Astrocyte (in vitro differentiated cells and primary cell): ENCODE results near the gene MASP1. TPM values are rescaled to one million over a fixed set of nuclear protein-coding genes. Genes with fewer than 3 reads are reported as not detected.

Experiments
- DNase-seq: peaks from one replicate; pipeline ENCODE4 v3.0.0-alpha.2; 2010; ENCODE audit warnings: low read depth
- FAIRE-seq: peaks from 2 replicates; lab custom pipeline; 2011; peaks lifted over from hg19 to GRCh38; lab: Jason Lieb, UNC
- H2AFZ ChIP-seq: 2 replicates; pipeline ENCODE4 v1.6.0; 2012; ENCODE audit warnings: low read depth, low read length, inconsistent platforms
- H3K27ac ChIP-seq: 2 replicates; pipeline ENCODE4 v1.5.1; 2011; ENCODE audit warnings: low read depth, low read length, inconsistent platforms
- H3K27me3 ChIP-seq: 2 replicates; pipeline ENCODE4 v1.6.0; 2011; ENCODE audit warnings: low read length, inconsistent platforms; ENCODE audit not compliant: insufficient read depth
- H3K36me3 ChIP-seq: 2 replicates; pipeline ENCODE4 v1.5.1; 2011; ENCODE audit warnings: low read length, inconsistent platforms; ENCODE audit not compliant: insufficient read depth
- H3K4me1 ChIP-seq: 2 replicates; pipeline ENCODE4 v1.5.1; 2011; ENCODE audit warnings: low read length, inconsistent platforms; ENCODE audit not compliant: insufficient read depth
- H3K4me2 ChIP-seq: 2 replicates; pipeline ENCODE4 v1.6.0; 2012; ENCODE audit warnings: low read length, inconsistent platforms
- H3K4me3 ChIP-seq: 2 replicates; pipeline ENCODE4 v1.5.1; 2011; ENCODE audit warnings: low read depth, mild to moderate bottlenecking, low read length, inconsistent platforms; ENCODE audit not compliant: insufficient read depth
- H3K79me2 ChIP-seq: 2 replicates; pipeline ENCODE4 v1.6.0; 2012; ENCODE audit warnings: mild to moderate bottlenecking, low read length, inconsistent platforms; ENCODE audit not compliant: insufficient read depth
- H3K9ac ChIP-seq: 2 replicates; pipeline ENCODE4 v1.6.0; 2012; ENCODE audit warnings: mild to moderate bottlenecking, low read length, inconsistent platforms
- H3K9me3 ChIP-seq: 2 replicates; pipeline ENCODE4 v1.5.1; 2012; ENCODE audit warnings: low read depth, mild to moderate bottlenecking, low read length, inconsistent platforms; ENCODE audit not compliant: insufficient read depth
- H4K20me1 ChIP-seq: 2 replicates; pipeline ENCODE4 v1.6.0; 2012; ENCODE audit warnings: low read length, inconsistent platforms; ENCODE audit not compliant: insufficient read depth
- H3K27ac Mint-ChIP-seq: one replicate; pipeline ENCODE4 v1.8.0; 2021; ENCODE audit warnings: mild to moderate bottlenecking, mixed read lengths; ENCODE audit not compliant: unreplicated experiment
- H3K27me3 Mint-ChIP-seq: one replicate; pipeline ENCODE4 v1.8.0; 2021; ENCODE audit warnings: low read depth, mixed read lengths; ENCODE audit not compliant: unreplicated experiment
- H3K36me3 Mint-ChIP-seq: one replicate; pipeline ENCODE4 v1.8.0; 2021; ENCODE audit warnings: low read depth, mixed read lengths; ENCODE audit not compliant: unreplicated experiment
- H3K4me1 Mint-ChIP-seq: one replicate; pipeline ENCODE4 v1.8.0; 2021; ENCODE audit warnings: low read depth, mixed read lengths; ENCODE audit not compliant: unreplicated experiment
- H3K4me3 Mint-ChIP-seq: one replicate; pipeline ENCODE4 v1.8.0; 2021; ENCODE audit warnings: mild to moderate bottlenecking, moderate library complexity, mixed read lengths; ENCODE audit not compliant: unreplicated experiment
- H3K9me3 Mint-ChIP-seq: one replicate; pipeline ENCODE4 v1.8.0; 2021; ENCODE audit warnings: mild to moderate bottlenecking, mixed read lengths; ENCODE audit not compliant: unreplicated experiment
- EZH2 ChIP-seq: IDR thresholded peaks from 2 replicates; pipeline ENCODE4 v1.6.1; 2012; ENCODE audit warnings: mild to moderate bottlenecking, low read length, inconsistent platforms; ENCODE audit not compliant: insufficient read depth
- total RNA-seq: library from RNA; stranded (reverse); gene quantifications from 2 replicates; pipeline ENCODE4 v1.2.1, GENCODE V29; 2021
- TF ChIP-seq, protein P1 (sequence below): IDR thresholded peaks from 2 replicates; pipeline ENCODE4 v1.5.1; 2011; ENCODE audit warnings: low read depth, mild to moderate bottlenecking, inconsistent platforms, low read length, moderate library complexity; ENCODE audit not compliant: insufficient read depth

Gene MASP1
- total RNA-seq, 1 donor from 2014 or later, result 0.79 TPM

GRCh38 chr3:187193181-187193580 is 98.4 kb downstream of the MASP1 start:
- H4K20me1 ChIP-seq, result no peaks in the 10 kb centered on the region
- H3K79me2 ChIP-seq, result no peaks in the 10 kb centered on the region
- no peaks in the 10 kb centered on the region for H3K9me3 ChIP-seq
- H3K4me1 ChIP-seq, result no peaks in the 10 kb centered on the region
- FAIRE-seq (no peak), DNase-seq (peak; percentile 39)
- no peak overlapping the region for H3K27ac ChIP-seq
- Mint-ChIP-seq H3K4me1 (peaks cover 14% of the 10 kb centered on the region), H3K9me3 (peaks cover 2% of the 10 kb centered on the region), H3K27me3 (no peaks in the 10 kb centered on the region), H3K36me3 (peaks cover 2% of the 10 kb centered on the region), H3K27ac (no peak overlapping the region), H3K4me3 (no peak overlapping the region)
- H3K9ac ChIP-seq, result no peak overlapping the region
- TF ChIP-seq, protein P1, sequence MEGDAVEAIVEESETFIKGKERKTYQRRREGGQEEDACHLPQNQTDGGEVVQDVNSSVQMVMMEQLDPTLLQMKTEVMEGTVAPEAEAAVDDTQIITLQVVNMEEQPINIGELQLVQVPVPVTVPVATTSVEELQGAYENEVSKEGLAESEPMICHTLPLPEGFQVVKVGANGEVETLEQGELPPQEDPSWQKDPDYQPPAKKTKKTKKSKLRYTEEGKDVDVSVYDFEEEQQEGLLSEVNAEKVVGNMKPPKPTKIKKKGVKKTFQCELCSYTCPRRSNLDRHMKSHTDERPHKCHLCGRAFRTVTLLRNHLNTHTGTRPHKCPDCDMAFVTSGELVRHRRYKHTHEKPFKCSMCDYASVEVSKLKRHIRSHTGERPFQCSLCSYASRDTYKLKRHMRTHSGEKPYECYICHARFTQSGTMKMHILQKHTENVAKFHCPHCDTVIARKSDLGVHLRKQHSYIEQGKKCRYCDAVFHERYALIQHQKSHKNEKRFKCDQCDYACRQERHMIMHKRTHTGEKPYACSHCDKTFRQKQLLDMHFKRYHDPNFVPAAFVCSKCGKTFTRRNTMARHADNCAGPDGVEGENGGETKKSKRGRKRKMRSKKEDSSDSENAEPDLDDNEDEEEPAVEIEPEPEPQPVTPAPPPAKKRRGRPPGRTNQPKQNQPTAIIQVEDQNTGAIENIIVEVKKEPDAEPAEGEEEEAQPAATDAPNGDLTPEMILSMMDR, result no peak
- no peak for TF ChIP-seq EZH2
- H3K4me3 ChIP-seq, result no peak overlapping the region
- H3K27me3 ChIP-seq, result peaks cover 3% of the 10 kb centered on the region
- no peaks in the 10 kb centered on the region for H3K36me3 ChIP-seq
- no peak overlapping the region for H2AFZ ChIP-seq
- H3K4me2 ChIP-seq, result no peak overlapping the region

- Mint-ChIP-seq H3K27me3 (no peaks in the 10 kb centered on the region), H3K27ac (no peak overlapping the region), H3K4me3 (no peak overlapping the region), H3K9me3 (peaks cover 2% of the 10 kb centered on the region), H3K4me1 (peaks cover 27% of the 10 kb centered on the region), H3K36me3 (peaks cover 2% of the 10 kb centered on the region)
- no peaks in the 10 kb centered on the region for H3K36me3 ChIP-seq
- no peak overlapping the region for H3K27ac ChIP-seq
- no peaks in the 10 kb centered on the region for H3K79me2 ChIP-seq
- no peaks in the 10 kb centered on the region for H3K9me3 ChIP-seq
- no peak overlapping the region for H3K4me2 ChIP-seq
- no peak overlapping the region for H3K9ac ChIP-seq
- no peak overlapping the region for H3K4me3 ChIP-seq
- DNase-seq (no peak), FAIRE-seq (no peak)
- H4K20me1 ChIP-seq, result no peaks in the 10 kb centered on the region
- H3K27me3 ChIP-seq, result peaks cover 2% of the 10 kb centered on the region
- H3K4me1 ChIP-seq, result peaks cover 11% of the 10 kb centered on the region
- no peak overlapping the region for H2AFZ ChIP-seq
- TF ChIP-seq EZH2, result no peak
- TF ChIP-seq, protein P1, result no peak
These were observed 100.3 kb downstream of the MASP1 start for GRCh38 chr3:187191271-187191670.

- TF ChIP-seq EZH2, result no peak
- TF ChIP-seq, protein P1, result no peak
- Histone ChIP-seq H3K4me1 (peaks cover 12% of the 10 kb centered on the region), H3K4me3 (no peak overlapping the region), H3K4me2 (no peak overlapping the region), H3K27ac (no peak overlapping the region), H3K9ac (no peak overlapping the region), H3K36me3 (no peaks in the 10 kb centered on the region), H2AFZ (no peak overlapping the region), H3K79me2 (no peaks in the 10 kb centered on the region), H3K27me3 (no peaks in the 10 kb centered on the region), H4K20me1 (no peaks in the 10 kb centered on the region), H3K9me3 (no peaks in the 10 kb centered on the region)
- DNase-seq, result peak; percentile 43
- no peak overlapping the region for H3K27ac Mint-ChIP-seq
- peaks cover 2% of the 10 kb centered on the region for H3K9me3 Mint-ChIP-seq
- FAIRE-seq, result no peak
- no peaks in the 10 kb centered on the region for H3K27me3 Mint-ChIP-seq
- no peak overlapping the region for H3K4me3 Mint-ChIP-seq
- H3K4me1 Mint-ChIP-seq, result peaks cover 33% of the 10 kb centered on the region
- H3K36me3 Mint-ChIP-seq, result peaks cover 2% of the 10 kb centered on the region
These were observed 102.6 kb downstream of the MASP1 start for GRCh38 chr3:187188931-187189330.
